HEK293 (cell line): ENCODE results near the gene CRYBA2.

Experiments used
- CTCF ChIA-PET: fragments of 350-600 bp; formaldehyde crosslinking; extraction: SDS; loops from one replicate; lab custom pipeline; 2021; ENCODE audit warnings: antibody characterized with exemption; lab: Yijun Ruan, JAX
- POLR2A ChIA-PET: fragments of 300-600 bp; formaldehyde crosslinking; extraction: SDS; loops from one replicate; lab custom pipeline; 2020; ENCODE audit warnings: antibody characterized with exemption, inconsistent platforms; lab: Yijun Ruan, JAX
- H3K27ac ChIP-seq: fragments of 200-500 bp; sonication (Bioruptor generic); 2 replicates; pipeline ENCODE4 v1.5.1; 2014; ENCODE audit warnings: low read depth, low read length, control low read depth, inconsistent platforms; ENCODE audit errors: extremely low read depth
- H3K36me3 ChIP-seq, 2 experiments: fragments of 200-500 bp in 1 of 2; sonication (Bioruptor generic) in 1 of 2; 1 replicate in 1 of 2; 2 replicates in 1 of 2; pipeline ENCODE4 v1.5.1; 2014 to 2017; ENCODE audit warnings: inconsistent platforms in 2 of 2, low read length in 2 of 2; ENCODE audit not compliant: control insufficient read depth in 2 of 2, insufficient read depth in 1 of 2
- H3K4me1 ChIP-seq: fragments of 200-500 bp; sonication (Bioruptor generic); 2 replicates; pipeline ENCODE4 v1.5.1; 2014; ENCODE audit warnings: mild to moderate bottlenecking, low read length, inconsistent platforms; ENCODE audit not compliant: control insufficient read depth, insufficient read depth
- H3K4me3 ChIP-seq: 2 replicates; pipeline ENCODE4 v1.5.1; 2011; ENCODE audit warnings: low read depth, mild to moderate bottlenecking, control low read depth, low read length, moderate library complexity
- H3K9me3 ChIP-seq: fragments of 200-500 bp; sonication (Bioruptor generic); 2 replicates; pipeline ENCODE4 v1.5.1; 2014; ENCODE audit warnings: low read depth, low read length, inconsistent platforms; ENCODE audit not compliant: control insufficient read depth, insufficient read depth
- GFI1B ChIP-seq: fragments of 450-650 bp; formaldehyde crosslinking; IDR thresholded peaks from 2 replicates; pipeline ENCODE4 v1.5.1; 2016; ENCODE audit warnings: missing biosample characterization, missing genetic modification characterization
- GLI2 ChIP-seq: fragments of 450-650 bp; formaldehyde crosslinking; IDR thresholded peaks from 2 replicates; pipeline ENCODE4; 2017; ENCODE audit warnings: missing biosample characterization, missing genetic modification characterization, low read depth, borderline replicate concordance
- GLI4 ChIP-seq: fragments of 450-650 bp; formaldehyde crosslinking; IDR thresholded peaks from 2 replicates; pipeline ENCODE4 v1.5.1; 2016; ENCODE audit warnings: missing biosample characterization, missing genetic modification characterization
- HIC1 ChIP-seq: fragments of 450-650 bp; formaldehyde crosslinking; IDR thresholded peaks from 2 replicates; pipeline ENCODE4 v1.5.1; 2016; ENCODE audit warnings: missing biosample characterization, missing genetic modification characterization
- KLF8 ChIP-seq: fragments of 450-650 bp; formaldehyde crosslinking; IDR thresholded peaks from 2 replicates; pipeline ENCODE4 v1.5.1; 2016; ENCODE audit warnings: missing biosample characterization, missing genetic modification characterization
- OSR2 ChIP-seq: fragments of 450-650 bp; formaldehyde crosslinking; IDR thresholded peaks from 2 replicates; pipeline ENCODE4 v1.5.1; 2016; ENCODE audit warnings: missing biosample characterization, missing genetic modification characterization
- OVOL3 ChIP-seq: fragments of 450-650 bp; formaldehyde crosslinking; IDR thresholded peaks from 2 replicates; pipeline ENCODE4 v1.5.1; 2016; ENCODE audit warnings: missing biosample characterization, missing genetic modification characterization
- SCRT1 ChIP-seq: fragments of 450-650 bp; formaldehyde crosslinking; IDR thresholded peaks from 2 replicates; pipeline ENCODE4 v1.5.1; 2016; ENCODE audit warnings: missing biosample characterization, missing genetic modification characterization, borderline replicate concordance
- SCRT2 ChIP-seq: fragments of 450-650 bp; formaldehyde crosslinking; IDR thresholded peaks from 2 replicates; pipeline ENCODE4 v1.5.1; 2016; ENCODE audit warnings: missing biosample characterization, missing genetic modification characterization
- SP2 ChIP-seq: fragments of 450-650 bp; formaldehyde crosslinking; IDR thresholded peaks from 2 replicates; pipeline ENCODE4 v1.5.1; 2016; ENCODE audit warnings: missing biosample characterization, missing genetic modification characterization
- YY2 ChIP-seq: fragments of 450-650 bp; formaldehyde crosslinking; IDR thresholded peaks from 2 replicates; pipeline ENCODE4 v1.5.1; 2016; ENCODE audit warnings: missing biosample characterization, missing genetic modification characterization
- ZBTB10 ChIP-seq: fragments of 450-650 bp; formaldehyde crosslinking; IDR thresholded peaks from 2 replicates; pipeline ENCODE4 v1.5.1; 2016; ENCODE audit warnings: missing biosample characterization, missing genetic modification characterization
- ZBTB7A ChIP-seq: fragments of 450-650 bp; formaldehyde crosslinking; IDR thresholded peaks from 2 replicates; pipeline ENCODE4 v1.5.1; 2016; ENCODE audit warnings: low read depth, missing biosample characterization, missing genetic modification characterization
- ZFP3 ChIP-seq: fragments of 450-650 bp; formaldehyde crosslinking; IDR thresholded peaks from 2 replicates; pipeline ENCODE4 v1.5.1; 2016; ENCODE audit warnings: low read depth, missing biosample characterization, missing genetic modification characterization
- ZNF146 ChIP-seq: fragments of 450-650 bp; formaldehyde crosslinking; IDR thresholded peaks from 2 replicates; pipeline ENCODE4 v1.5.1; 2016; ENCODE audit warnings: missing biosample characterization, missing genetic modification characterization
- ZNF155 ChIP-seq: fragments of 450-650 bp; formaldehyde crosslinking; IDR thresholded peaks from 2 replicates; pipeline ENCODE4 v1.5.1; 2016; ENCODE audit warnings: missing biosample characterization, missing genetic modification characterization
- ZNF174 ChIP-seq: fragments of 450-650 bp; formaldehyde crosslinking; IDR thresholded peaks from 2 replicates; pipeline ENCODE4 v1.5.0; 2017; ENCODE audit warnings: missing biosample characterization, mild to moderate bottlenecking, missing genetic modification characterization
- ZNF202 ChIP-seq: fragments of 450-650 bp; formaldehyde crosslinking; IDR thresholded peaks from 2 replicates; pipeline ENCODE4 v1.5.1; 2016; ENCODE audit warnings: missing biosample characterization, missing genetic modification characterization, borderline replicate concordance
- ZNF239 ChIP-seq: fragments of 450-650 bp; formaldehyde crosslinking; IDR thresholded peaks from 2 replicates; pipeline ENCODE4 v1.5.1; 2016; ENCODE audit warnings: missing biosample characterization, missing genetic modification characterization
- ZNF341 ChIP-seq: fragments of 450-650 bp; formaldehyde crosslinking; IDR thresholded peaks from 2 replicates; pipeline ENCODE4; 2016; ENCODE audit warnings: low read depth, missing biosample characterization, missing genetic modification characterization
- ZNF350 ChIP-seq: fragments of 450-650 bp; formaldehyde crosslinking; IDR thresholded peaks from 2 replicates; pipeline ENCODE4 v1.5.0; 2017; ENCODE audit warnings: missing biosample characterization, mild to moderate bottlenecking, missing genetic modification characterization
- ZNF354C ChIP-seq: fragments of 450-650 bp; formaldehyde crosslinking; IDR thresholded peaks from 2 replicates; pipeline ENCODE4 v1.5.1; 2016; ENCODE audit warnings: missing biosample characterization, missing genetic modification characterization, low read depth, borderline replicate concordance
- ZNF416 ChIP-seq: fragments of 450-650 bp; formaldehyde crosslinking; IDR thresholded peaks from 2 replicates; pipeline ENCODE4 v1.5.1; 2016; ENCODE audit warnings: missing biosample characterization, missing genetic modification characterization
- ZNF426 ChIP-seq: fragments of 450-650 bp; formaldehyde crosslinking; IDR thresholded peaks from 2 replicates; pipeline ENCODE4 v1.5.1; 2017; ENCODE audit warnings: missing biosample characterization, missing genetic modification characterization, mild to moderate bottlenecking, inconsistent platforms, moderate library complexity
- ZNF529 ChIP-seq: fragments of 450-650 bp; formaldehyde crosslinking; IDR thresholded peaks from 2 replicates; pipeline ENCODE4 v1.5.1; 2017; ENCODE audit warnings: missing genetic modification characterization, missing biosample characterization; ENCODE audit not compliant: insufficient replicate concordance
- ZNF530 ChIP-seq: fragments of 450-650 bp; formaldehyde crosslinking; IDR thresholded peaks from 2 replicates; pipeline ENCODE4 v1.5.1; 2016; ENCODE audit warnings: low read depth, missing biosample characterization, missing genetic modification characterization
- ZNF558 ChIP-seq: fragments of 450-650 bp; formaldehyde crosslinking; IDR thresholded peaks from 2 replicates; pipeline ENCODE4 v1.5.1; 2016; ENCODE audit warnings: missing biosample characterization, missing genetic modification characterization
- ZNF571 ChIP-seq: fragments of 450-650 bp; formaldehyde crosslinking; IDR thresholded peaks from 2 replicates; pipeline ENCODE4 v1.5.0; 2017; ENCODE audit warnings: missing biosample characterization, missing genetic modification characterization
- ZNF585B ChIP-seq: fragments of 450-650 bp; formaldehyde crosslinking; IDR thresholded peaks from 2 replicates; pipeline ENCODE4 v1.5.1; 2016; ENCODE audit warnings: missing biosample characterization, missing genetic modification characterization
- ZNF621 ChIP-seq: fragments of 450-650 bp; formaldehyde crosslinking; IDR thresholded peaks from 2 replicates; pipeline ENCODE4 v1.5.1; 2017; ENCODE audit warnings: missing biosample characterization, missing genetic modification characterization
- ZNF670 ChIP-seq: fragments of 450-650 bp; formaldehyde crosslinking; IDR thresholded peaks from 2 replicates; pipeline ENCODE4 v1.5.1; 2016; ENCODE audit warnings: missing biosample characterization, missing genetic modification characterization, low read depth
- ZNF677 ChIP-seq: fragments of 450-650 bp; IDR thresholded peaks from 2 replicates; pipeline ENCODE4 v1.5.0; 2018; ENCODE audit warnings: missing biosample characterization, mild to moderate bottlenecking, missing genetic modification characterization, moderate library complexity
- ZNF776 ChIP-seq: fragments of 450-650 bp; formaldehyde crosslinking; IDR thresholded peaks from 2 replicates; pipeline ENCODE4 v1.5.0; 2017; ENCODE audit warnings: missing biosample characterization, missing genetic modification characterization, borderline replicate concordance
- ZNF791 ChIP-seq: fragments of 450-650 bp; formaldehyde crosslinking; IDR thresholded peaks from 2 replicates; pipeline ENCODE4 v1.5.1; 2016; ENCODE audit warnings: missing biosample characterization, missing genetic modification characterization
- ZNF792 ChIP-seq: fragments of 450-650 bp; formaldehyde crosslinking; IDR thresholded peaks from 2 replicates; pipeline ENCODE4 v1.5.1; 2016; ENCODE audit warnings: missing biosample characterization, missing genetic modification characterization

The CRYBA2 gene

GRCh38 chr2:218959141-218959731 lies 34.0 kb downstream of the CRYBA2 start, which contains the start of gene CDK5R2:
CDK5R2 (plus strand) TSS chr2:218959666; CDS start chr2:218959821, 155 bp downstream.
- Histone ChIP-seq H3K27ac (no peak within 1 kb of the TSS; the same call in 1 of the 2 replicates), H3K4me1 (peaks cover 9% of the 10 kb centered on the region), H3K36me3 (no peaks in the 10 kb centered on the region), H3K4me3 (peak within 1 kb of the TSS; percentile 51), H3K9me3 (no peaks in the 10 kb centered on the region)
- ChIA-PET CTCF (interaction anchor here (0.7 to 2.2 kb wide), 6 partner anchors 43 to 809 kb away, joined by 3 to 12 read pairs (median 3); no protein-coding TSS in a partner anchor), POLR2A (interaction anchor here (0.6 to 1.2 kb wide), 3 partner anchors 63 to 300 kb away, joined by 3 to 7 read pairs (median 7); partner anchors contain the start of genes BCS1L and ZNF142)
- TF ChIP-seq ZNF202 (tag by site-specific recombination) (no peak), ZNF585B (tag by site-specific recombination) (no peak), HIC1 (tag by site-specific recombination) (no peak), ZNF530 (no peak), ZNF416 (no peak), SCRT2 (tag by site-specific recombination) (no peak), ZNF426 (no peak), ZNF792 (tag by site-specific recombination) (no peak), YY2 (tag by site-specific recombination) (no peak), ZBTB10 (tag by site-specific recombination) (no peak), ZNF670 (no peak), ZNF341 (peak; percentile 38; the same call in 1 of the 2 replicates), ZNF155 (no peak), ZNF350 (no peak), ZNF146 (tag by site-specific recombination) (no peak), SCRT1 (no peak), GFI1B (tag by site-specific recombination) (no peak), GLI4 (tag by site-specific recombination) (no peak), GLI2 (tag by site-specific recombination) (no peak), ZNF776 (tag by site-specific recombination) (no peak), KLF8 (tag by site-specific recombination) (peak; percentile 73), ZBTB7A (0 out of 2 replicates have a peak, but pooled peaks have one; percentile 22), ZNF621 (tag by site-specific recombination) (no peak), ZNF354C (tag by site-specific recombination) (no peak), ZNF529 (tag by site-specific recombination) (no peak), ZNF571 (tag by site-specific recombination) (no peak), OVOL3 (tag by site-specific recombination) (no peak), ZNF791 (tag by site-specific recombination) (no peak), OSR2 (no peak), ZFP3 (tag by site-specific recombination) (no peak), ZNF558 (no peak), ZNF239 (no peak), SP2 (peak; percentile 91), ZNF677 (tag by site-specific recombination) (no peak), ZNF174 (tag by site-specific recombination) (no peak)
